Measurements from ENCODE around the gene TMEM120A. TPM values are rescaled to one million over a fixed set of nuclear protein-coding genes. Genes with fewer than 3 reads are reported as not detected.

TMEM120A gene
- total RNA-seq, 1 experiment from 2014 or later, result 71.0 TPM

DNA sequence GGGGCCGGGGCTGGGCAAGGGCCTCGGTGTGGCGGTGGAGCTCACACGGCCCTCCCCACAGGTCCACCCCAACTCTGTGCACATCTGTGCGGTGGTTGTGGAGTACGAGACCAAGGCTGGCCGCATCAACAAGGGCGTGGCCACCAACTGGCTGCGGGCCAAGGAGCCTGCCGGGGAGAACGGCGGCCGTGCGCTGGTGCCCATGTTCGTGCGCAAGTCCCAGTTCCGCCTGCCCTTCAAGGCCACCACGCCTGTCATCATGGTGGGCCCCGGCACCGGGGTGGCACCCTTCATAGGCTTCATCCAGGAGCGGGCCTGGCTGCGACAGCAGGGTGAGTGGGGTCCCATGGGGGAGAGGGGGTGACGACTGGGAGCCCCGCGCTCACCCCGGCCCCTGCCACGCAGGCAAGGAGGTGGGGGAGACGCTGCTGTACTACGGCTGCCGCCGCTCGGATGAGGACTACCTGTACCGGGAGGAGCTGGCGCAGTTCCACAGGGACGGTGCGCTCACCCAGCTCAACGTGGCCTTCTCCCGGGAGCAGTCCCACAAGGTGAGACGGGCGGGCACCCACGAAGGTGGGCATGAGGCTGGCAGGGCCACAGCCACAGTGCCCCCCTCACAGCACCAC, 8.8 kb downstream of the TMEM120A start:
- no peak overlapping the region for H3K27ac ChIP-seq (ENCODE audit: low read length)
- ATAC-seq (no peak), DNase-seq (ENCODE audit: low read depth, low spot score) (no peak)
- intact Hi-C loops (cut with micrococcal nuclease; ENCODE audit: unreplicated experiment), result no loop called here
- no peaks in the 10 kb centered on the region for H3K36me3 ChIP-seq (ENCODE audit: control insufficient read depth, insufficient read depth, low read length)
- no peaks in the 10 kb centered on the region for H3K27me3 ChIP-seq (ENCODE audit: control insufficient read depth, insufficient read depth, low read length)
- H3K4me3 ChIP-seq (ENCODE audit: low read depth in 2 of 2, low read length in 2 of 2), result no peak overlapping the region
- ChIA-PET CTCF (no interaction called here), POLR2A (interaction anchor here (0.6 kb wide), 1 partner anchor 66 kb away, joined by 10 read pairs; no protein-coding TSS in a partner anchor)
- H3K9me3 ChIP-seq (ENCODE audit: control insufficient read depth, insufficient read depth, low read depth, low read length), result no peaks in the 10 kb centered on the region
- peaks cover 11% of the 10 kb centered on the region for H3K4me1 ChIP-seq (ENCODE audit: control insufficient read depth, insufficient read depth, low read length)
- TSS peak; percentile 94 for BruUV-seq (replicated peaks)
- in situ Hi-C loops (cut with HindIII; ENCODE audit: low pct_unique_long_range_greater_than_20kb, low sequenced_read_pairs), result no loop called here
- TF ChIP-seq SIN3A (IDR thresholded peaks at IDR 0.05; ENCODE audit: borderline replicate concordance, insufficient read depth, low read depth, low read length), result no peak

DNA sequence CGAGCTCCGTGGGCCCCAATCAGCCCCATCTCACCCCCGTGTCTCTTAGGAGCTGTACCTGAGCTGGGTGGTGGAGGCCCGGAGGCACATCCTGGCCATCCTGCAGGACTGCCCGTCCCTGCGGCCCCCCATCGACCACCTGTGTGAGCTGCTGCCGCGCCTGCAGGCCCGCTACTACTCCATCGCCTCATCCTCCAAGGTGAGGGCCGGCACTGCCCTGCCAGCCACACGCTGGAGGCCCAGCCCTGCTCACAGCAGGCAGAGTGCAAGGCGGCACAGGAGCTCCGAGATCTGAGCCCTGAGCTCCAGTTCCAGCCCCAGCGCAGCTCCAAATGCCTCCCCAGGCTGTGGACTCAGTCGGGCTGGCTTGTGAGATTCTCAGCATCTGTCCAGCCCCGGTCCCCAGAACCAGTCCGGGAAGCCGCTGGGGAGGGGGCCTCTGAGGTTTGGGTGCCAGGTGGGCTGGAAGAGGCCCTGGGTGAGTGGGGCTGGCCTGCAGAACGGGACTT, 9.3 kb downstream of the TMEM120A start:
- Histone ChIP-seq H3K4me1 (ENCODE audit: control insufficient read depth, insufficient read depth, low read length) (peaks cover 11% of the 10 kb centered on the region), H3K4me3 (ENCODE audit: low read depth in 2 of 2, low read length in 2 of 2) (no peak overlapping the region), H3K36me3 (ENCODE audit: control insufficient read depth, insufficient read depth, low read length) (no peaks in the 10 kb centered on the region), H3K9me3 (ENCODE audit: control insufficient read depth, insufficient read depth, low read depth, low read length) (no peaks in the 10 kb centered on the region), H3K27ac (ENCODE audit: low read length) (no peak overlapping the region), H3K27me3 (ENCODE audit: control insufficient read depth, insufficient read depth, low read length) (no peaks in the 10 kb centered on the region)
- CTCF ChIA-PET, result interaction anchor here (0.6 kb wide), 2 partner anchors 12 to 90 kb away, joined by 4 to 6 read pairs; no protein-coding TSS in a partner anchor
- in situ Hi-C loops (cut with HindIII; ENCODE audit: low pct_unique_long_range_greater_than_20kb, low sequenced_read_pairs), result no loop called here
- DNase-seq (ENCODE audit: low read depth, low spot score) (no peak), ATAC-seq (no peak)
- TF ChIP-seq, protein P1, sequence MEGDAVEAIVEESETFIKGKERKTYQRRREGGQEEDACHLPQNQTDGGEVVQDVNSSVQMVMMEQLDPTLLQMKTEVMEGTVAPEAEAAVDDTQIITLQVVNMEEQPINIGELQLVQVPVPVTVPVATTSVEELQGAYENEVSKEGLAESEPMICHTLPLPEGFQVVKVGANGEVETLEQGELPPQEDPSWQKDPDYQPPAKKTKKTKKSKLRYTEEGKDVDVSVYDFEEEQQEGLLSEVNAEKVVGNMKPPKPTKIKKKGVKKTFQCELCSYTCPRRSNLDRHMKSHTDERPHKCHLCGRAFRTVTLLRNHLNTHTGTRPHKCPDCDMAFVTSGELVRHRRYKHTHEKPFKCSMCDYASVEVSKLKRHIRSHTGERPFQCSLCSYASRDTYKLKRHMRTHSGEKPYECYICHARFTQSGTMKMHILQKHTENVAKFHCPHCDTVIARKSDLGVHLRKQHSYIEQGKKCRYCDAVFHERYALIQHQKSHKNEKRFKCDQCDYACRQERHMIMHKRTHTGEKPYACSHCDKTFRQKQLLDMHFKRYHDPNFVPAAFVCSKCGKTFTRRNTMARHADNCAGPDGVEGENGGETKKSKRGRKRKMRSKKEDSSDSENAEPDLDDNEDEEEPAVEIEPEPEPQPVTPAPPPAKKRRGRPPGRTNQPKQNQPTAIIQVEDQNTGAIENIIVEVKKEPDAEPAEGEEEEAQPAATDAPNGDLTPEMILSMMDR (IDR thresholded peaks at IDR 0.05), result no peak
- TF ChIP-seq POLR2AphosphoS5 (IDR thresholded peaks at IDR 0.05; ENCODE audit: low read depth, low read length), result no peak
- TF ChIP-seq SIN3A (IDR thresholded peaks at IDR 0.05; ENCODE audit: borderline replicate concordance, insufficient read depth, low read depth, low read length), result no peak
- TF ChIP-seq, protein P2, sequence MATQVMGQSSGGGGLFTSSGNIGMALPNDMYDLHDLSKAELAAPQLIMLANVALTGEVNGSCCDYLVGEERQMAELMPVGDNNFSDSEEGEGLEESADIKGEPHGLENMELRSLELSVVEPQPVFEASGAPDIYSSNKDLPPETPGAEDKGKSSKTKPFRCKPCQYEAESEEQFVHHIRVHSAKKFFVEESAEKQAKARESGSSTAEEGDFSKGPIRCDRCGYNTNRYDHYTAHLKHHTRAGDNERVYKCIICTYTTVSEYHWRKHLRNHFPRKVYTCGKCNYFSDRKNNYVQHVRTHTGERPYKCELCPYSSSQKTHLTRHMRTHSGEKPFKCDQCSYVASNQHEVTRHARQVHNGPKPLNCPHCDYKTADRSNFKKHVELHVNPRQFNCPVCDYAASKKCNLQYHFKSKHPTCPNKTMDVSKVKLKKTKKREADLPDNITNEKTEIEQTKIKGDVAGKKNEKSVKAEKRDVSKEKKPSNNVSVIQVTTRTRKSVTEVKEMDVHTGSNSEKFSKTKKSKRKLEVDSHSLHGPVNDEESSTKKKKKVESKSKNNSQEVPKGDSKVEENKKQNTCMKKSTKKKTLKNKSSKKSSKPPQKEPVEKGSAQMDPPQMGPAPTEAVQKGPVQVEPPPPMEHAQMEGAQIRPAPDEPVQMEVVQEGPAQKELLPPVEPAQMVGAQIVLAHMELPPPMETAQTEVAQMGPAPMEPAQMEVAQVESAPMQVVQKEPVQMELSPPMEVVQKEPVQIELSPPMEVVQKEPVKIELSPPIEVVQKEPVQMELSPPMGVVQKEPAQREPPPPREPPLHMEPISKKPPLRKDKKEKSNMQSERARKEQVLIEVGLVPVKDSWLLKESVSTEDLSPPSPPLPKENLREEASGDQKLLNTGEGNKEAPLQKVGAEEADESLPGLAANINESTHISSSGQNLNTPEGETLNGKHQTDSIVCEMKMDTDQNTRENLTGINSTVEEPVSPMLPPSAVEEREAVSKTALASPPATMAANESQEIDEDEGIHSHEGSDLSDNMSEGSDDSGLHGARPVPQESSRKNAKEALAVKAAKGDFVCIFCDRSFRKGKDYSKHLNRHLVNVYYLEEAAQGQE (IDR thresholded peaks at IDR 0.05; ENCODE audit: insufficient read depth in 1 of 2, low read depth in 2 of 2, low read length in 1 of 2), result no peak
- no peak for TF ChIP-seq TCF7L2 (IDR thresholded peaks at IDR 0.05; ENCODE audit: low read depth, low read length)
- POLR2A ChIA-PET, result no interaction called here
- no TSS peak for BruUV-seq (replicated peaks)
- intact Hi-C loops (cut with micrococcal nuclease; ENCODE audit: unreplicated experiment), result no loop called here

Measured in Panc1 (cell line).